Neutrophil (primary cell): ENCODE measurements around the gene MUC13.

Experiments used
- H3K27ac ChIP-seq: fragments of 200-600 bp; sonication (generic); 2 replicates; pipeline ENCODE4 v1.5.1; 2016; ENCODE audit warnings: mild to moderate bottlenecking, moderate library complexity
- H3K27me3 ChIP-seq: fragments of 200-600 bp; sonication (generic); 2 replicates; pipeline ENCODE4 v1.6.0; 2016; ENCODE audit warnings: mild to moderate bottlenecking
- H3K36me3 ChIP-seq: fragments of 200-600 bp; sonication (generic); 2 replicates; pipeline ENCODE4 v1.5.1; 2017
- H3K4me1 ChIP-seq, 2 experiments: fragments of 200-600 bp in 1 of 2; sonication (generic) in 1 of 2; 1 replicate in 1 of 2; 2 replicates in 1 of 2; pipeline versions ENCODE4 v1.5.1 to v1.6.1; 2013 to 2016; ENCODE audit warnings: low read depth in 1 of 2, low read length in 1 of 2, mild to moderate bottlenecking in 1 of 2, moderate library complexity in 1 of 2; ENCODE audit not compliant: control insufficient read depth in 1 of 2, insufficient read depth in 1 of 2
- H3K4me3 ChIP-seq, 2 experiments: fragments of 200-600 bp in 1 of 2; sonication (generic) in 1 of 2; 1 replicate in 1 of 2; 2 replicates in 1 of 2; pipeline ENCODE4 v1.5.1; 2013 to 2016; ENCODE audit warnings: low read depth in 1 of 2, low read length in 1 of 2, mild to moderate bottlenecking in 1 of 2, moderate library complexity in 1 of 2
- H3K9me3 ChIP-seq: fragments of 200-600 bp; sonication (generic); 2 replicates; pipeline ENCODE4 v1.5.1; 2016
- CTCF ChIP-seq: fragments of 200-600 bp; sonication (generic); IDR thresholded peaks from 2 replicates; pipeline ENCODE4 v1.5.1; 2016; ENCODE audit warnings: antibody characterized with exemption

The MUC13 gene

GRCh38 chr3:124973290-124973689, 38.7 kb upstream of the MUC13 start:
- no peaks in the 10 kb centered on the region for H3K36me3 ChIP-seq
- H3K4me3 ChIP-seq, result no peak overlapping the region
- no peak for TF ChIP-seq CTCF

GRCh38 chr3:124972457-124972856, 37.9 kb upstream of the MUC13 start:
- Histone ChIP-seq H3K27ac (no peak overlapping the region), H3K4me3 (no peak overlapping the region), H3K36me3 (no peaks in the 10 kb centered on the region), H3K27me3 (no peaks in the 10 kb centered on the region), H3K4me1 (no peaks in the 10 kb centered on the region), H3K9me3 (no peaks in the 10 kb centered on the region)
- no peak for TF ChIP-seq CTCF

More at GRCh38 chr3:124973290-124973689, 38.7 kb upstream of the MUC13 start:
- Histone ChIP-seq H3K9me3 (no peaks in the 10 kb centered on the region), H3K27ac (no peak overlapping the region), H3K4me1 (no peaks in the 10 kb centered on the region), H3K27me3 (no peaks in the 10 kb centered on the region)

DNA sequence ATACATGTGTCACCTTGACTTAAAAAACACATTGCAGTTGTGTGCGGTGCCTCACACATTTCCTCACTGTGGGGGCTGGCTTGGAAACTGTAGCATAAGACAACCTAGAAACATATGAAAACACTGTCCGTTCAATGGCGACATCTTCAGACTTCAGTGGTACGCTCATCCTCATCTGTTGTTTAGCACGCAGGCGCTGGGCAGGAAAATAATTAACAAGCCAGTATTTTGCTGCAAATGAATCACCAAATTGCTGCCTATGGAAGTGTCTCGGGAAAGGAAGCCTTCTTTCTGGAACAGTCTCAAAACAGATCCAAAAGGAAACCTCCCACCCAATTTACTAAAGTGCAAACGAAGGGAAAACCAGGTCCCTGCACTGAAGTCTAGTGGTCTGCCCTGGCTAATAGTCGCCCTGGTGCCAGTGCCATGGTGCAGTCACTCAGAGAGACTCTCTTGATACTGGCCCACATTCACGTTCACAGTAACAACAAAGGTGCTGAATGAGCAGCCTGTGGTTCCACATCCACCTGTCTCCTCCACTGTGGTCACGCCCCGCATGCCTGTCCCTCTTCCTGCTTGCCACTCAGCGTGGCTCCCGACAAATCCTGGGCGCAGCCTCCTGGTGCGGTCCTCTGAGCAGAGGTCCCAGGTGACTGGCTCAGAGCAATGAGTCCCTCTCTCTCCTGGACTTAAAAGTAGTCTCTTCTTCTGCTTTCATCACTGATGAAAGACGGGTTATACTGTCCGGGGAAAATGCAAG, 35.6 kb upstream of the MUC13 start:
- no peaks in the 10 kb centered on the region for H3K27me3 ChIP-seq
- H3K36me3 ChIP-seq, result no peaks in the 10 kb centered on the region
- H3K9me3 ChIP-seq, result no peaks in the 10 kb centered on the region
- no peak for TF ChIP-seq CTCF
- no peaks in the 10 kb centered on the region for H3K4me1 ChIP-seq
- H3K27ac ChIP-seq, result no peak overlapping the region
- no peak overlapping the region for H3K4me3 ChIP-seq

DNA sequence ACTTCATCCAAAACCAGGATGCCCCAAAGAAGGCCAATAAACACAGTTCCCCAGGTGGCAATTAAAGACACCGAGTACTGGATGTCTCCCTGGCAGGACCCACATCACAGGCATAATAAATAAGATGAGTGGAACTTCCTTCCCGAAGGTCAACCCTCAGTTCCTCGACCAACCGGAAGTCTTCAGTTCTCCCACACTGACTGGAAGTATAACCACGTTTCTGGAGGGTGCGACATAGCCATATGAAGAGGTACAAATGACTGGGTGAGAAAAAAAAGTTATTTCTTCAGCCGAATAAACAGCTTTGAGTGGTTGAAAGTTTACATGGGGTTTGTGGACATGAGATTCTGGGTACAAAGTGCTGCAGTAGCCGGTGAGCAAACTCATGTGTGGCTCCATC, 34.6 kb upstream of the MUC13 start:
- Histone ChIP-seq H3K4me3 (no peak overlapping the region), H3K36me3 (no peaks in the 10 kb centered on the region), H3K27me3 (no peaks in the 10 kb centered on the region), H3K9me3 (no peaks in the 10 kb centered on the region), H3K4me1 (no peaks in the 10 kb centered on the region), H3K27ac (no peak overlapping the region)
- no peak for TF ChIP-seq CTCF

DNA sequence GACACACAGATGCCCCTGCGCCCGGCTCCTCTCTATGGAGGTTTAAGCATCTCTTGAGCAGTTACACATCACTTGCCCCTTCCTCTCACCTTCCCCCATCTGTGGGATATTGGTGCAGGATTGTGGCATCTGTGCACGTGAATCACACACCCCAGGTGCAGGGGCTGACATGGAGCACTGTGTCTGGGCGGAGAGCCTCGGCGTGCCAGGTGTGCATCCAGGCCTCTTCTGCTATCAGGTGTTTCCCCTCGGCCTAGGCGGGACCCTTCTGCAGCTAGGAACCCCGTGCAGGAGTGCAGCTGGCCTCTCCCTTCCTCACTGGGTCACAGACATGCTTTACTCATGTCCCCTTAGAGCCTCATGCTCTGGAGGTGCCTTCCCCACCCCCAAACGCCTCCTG, 33.4 kb upstream of the MUC13 start:
- no peaks in the 10 kb centered on the region for H3K27me3 ChIP-seq
- H3K9me3 ChIP-seq, result no peaks in the 10 kb centered on the region
- H3K4me1 ChIP-seq, result no peaks in the 10 kb centered on the region
- H3K27ac ChIP-seq, result no peak overlapping the region
- no peak for TF ChIP-seq CTCF
- H3K36me3 ChIP-seq, result no peaks in the 10 kb centered on the region
- no peak overlapping the region for H3K4me3 ChIP-seq
